Panc1 (cell line): ENCODE measurements around the gene TMEM43. TPM values are rescaled to one million over a fixed set of nuclear protein-coding genes. Genes with fewer than 3 reads are reported as not detected.
A peak's percentile ranks its signal among the peaks of the same experiment; 100 is the strongest.
"Not testable (repeated sequence)": the region's sequence is repeated elsewhere in the genome, so short reads cannot be mapped to it uniquely, and the experiment has no call there.

Source experiments
- ATAC-seq: fragments of 200-7000 bp; cut with Tn5 transposase; 2 replicates; pipeline ENCODE4 v1.9.1; 2020; ENCODE audit warnings: mild to moderate bottlenecking, moderate library complexity
- Bru-seq: library from RNA; stranded (reverse); fragments of 400-500 nt; gene quantifications from one replicate; lab custom pipeline; 2021; lab: Mats Ljungman, UMichigan
- BruChase-seq, 2 experiments: library from RNA; stranded (reverse); fragments of 400-500 nt; gene quantifications; one replicate each; lab custom pipeline; 2021; lab: Mats Ljungman, UMichigan
- BruUV-seq: library from RNA; stranded (reverse); fragments of 400-500 nt; replicated peaks from 2 replicates; lab custom pipeline; 2021; lab: Mats Ljungman, UMichigan
- CTCF ChIA-PET: fragments of 300-600 bp; sonication (Branson Sonifier 250); formaldehyde crosslinking; loops from one replicate; lab custom pipeline; 2022; ENCODE audit warnings: antibody characterized with exemption; lab: Charles Lee
- POLR2A ChIA-PET: fragments of 300-600 bp; sonication (Branson Sonifier 250); formaldehyde crosslinking; loops from one replicate; lab custom pipeline; 2022; ENCODE audit warnings: antibody characterized with exemption; lab: Charles Lee
- DNase-seq: peaks from one replicate; pipeline ENCODE4 v3.0.0-alpha.2; 2010; ENCODE audit warnings: low read depth, low spot score
- H3K27ac ChIP-seq: 2 replicates; pipeline ENCODE4 v1.5.1; 2011; ENCODE audit warnings: mild to moderate bottlenecking, low read length, inconsistent platforms
- H3K27me3 ChIP-seq: fragments of 200-500 bp; sonication (Bioruptor generic); 2 replicates; pipeline ENCODE4 v1.6.0; 2014; ENCODE audit warnings: low read length, inconsistent platforms; ENCODE audit not compliant: control insufficient read depth, insufficient read depth
- H3K36me3 ChIP-seq: fragments of 200-500 bp; sonication (Bioruptor generic); 2 replicates; pipeline ENCODE4 v1.5.1; 2014; ENCODE audit warnings: inconsistent platforms, mild to moderate bottlenecking, low read length, moderate library complexity; ENCODE audit not compliant: control insufficient read depth, insufficient read depth
- H3K4me1 ChIP-seq: 2 replicates; pipeline ENCODE4 v1.5.1; 2011; ENCODE audit warnings: inconsistent platforms, mild to moderate bottlenecking, low read length, moderate library complexity; ENCODE audit not compliant: control insufficient read depth, insufficient read depth
- H3K4me3 ChIP-seq, 2 experiments: 2 replicates each; pipeline ENCODE4 v1.5.1; 2011 to 2012; ENCODE audit warnings: low read depth in 2 of 2, low read length in 2 of 2, mild to moderate bottlenecking in 2 of 2, inconsistent platforms in 1 of 2, moderate library complexity in 1 of 2
- H3K9me3 ChIP-seq: fragments of 200-500 bp; sonication (Bioruptor generic); 2 replicates; pipeline ENCODE4 v1.5.1; 2014; ENCODE audit warnings: low read depth, mild to moderate bottlenecking, inconsistent platforms, low read length, moderate library complexity; ENCODE audit not compliant: control insufficient read depth, insufficient read depth
- POLR2AphosphoS5 ChIP-seq: IDR thresholded peaks from 2 replicates; pipeline ENCODE4 v1.6.1; 2012; ENCODE audit warnings: mild to moderate bottlenecking, low read depth, low read length, moderate library complexity
- SIN3A ChIP-seq: IDR thresholded peaks from 2 replicates; pipeline ENCODE4 v1.6.1; 2012; ENCODE audit warnings: low read depth, mild to moderate bottlenecking, low read length, moderate library complexity, borderline replicate concordance; ENCODE audit not compliant: insufficient read depth
- TCF7L2 ChIP-seq: IDR thresholded peaks from 2 replicates; pipeline ENCODE4 v1.6.1; 2011; ENCODE audit warnings: mild to moderate bottlenecking, low read depth, low read length, inconsistent platforms
- in situ Hi-C: cut with HindIII; loops from 2 replicates; pipeline ENCODE4 v1.10.0; 2016; ENCODE audit warnings: low sequenced_read_pairs, low pct_unique_long_range_greater_than_20kb
- intact Hi-C: fragments of 100-400 bp; cut with micrococcal nuclease; formaldehyde crosslinking; loops from one replicate; pipeline ENCODE4 v1.10.0; 2022; ENCODE audit not compliant: unreplicated experiment
- long read RNA-seq: library from polyadenylated mRNA; unstranded; transcript quantifications from one replicate; pipeline ENCODE4 v2.0.0, GENCODE V29; 2021; ENCODE audit not compliant: unreplicated experiment
- polyA plus RNA-seq: library from polyadenylated mRNA; unstranded; fragments of >200 nt; gene quantifications from one replicate; pipeline ENCODE4 v1.2.1, GENCODE V29; 2012; ENCODE audit warnings: missing spikeins; ENCODE audit not compliant: insufficient read length
- total RNA-seq: library from RNA; stranded (reverse); gene quantifications from one replicate; pipeline ENCODE4 v1.2.1, GENCODE V29; 2021; ENCODE audit not compliant: unreplicated experiment
- TF ChIP-seq, protein P1 (sequence below), 2 experiments: IDR thresholded peaks; 2 replicates each; pipeline ENCODE4 v1.6.1; 2011 to 2012; ENCODE audit warnings: low read depth in 2 of 2, control low read depth in 1 of 2, low read length in 1 of 2, mild to moderate bottlenecking in 1 of 2, moderate library complexity in 1 of 2; ENCODE audit not compliant: insufficient read depth in 1 of 2
- TF ChIP-seq, protein P2 (sequence below): fragments of 450-650 bp; IDR thresholded peaks from 2 replicates; pipeline ENCODE4 v1.5.1; 2017; ENCODE audit warnings: mild to moderate bottlenecking

TMEM43 gene, protein sequence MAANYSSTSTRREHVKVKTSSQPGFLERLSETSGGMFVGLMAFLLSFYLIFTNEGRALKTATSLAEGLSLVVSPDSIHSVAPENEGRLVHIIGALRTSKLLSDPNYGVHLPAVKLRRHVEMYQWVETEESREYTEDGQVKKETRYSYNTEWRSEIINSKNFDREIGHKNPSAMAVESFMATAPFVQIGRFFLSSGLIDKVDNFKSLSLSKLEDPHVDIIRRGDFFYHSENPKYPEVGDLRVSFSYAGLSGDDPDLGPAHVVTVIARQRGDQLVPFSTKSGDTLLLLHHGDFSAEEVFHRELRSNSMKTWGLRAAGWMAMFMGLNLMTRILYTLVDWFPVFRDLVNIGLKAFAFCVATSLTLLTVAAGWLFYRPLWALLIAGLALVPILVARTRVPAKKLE
- total RNA-seq (51.2 TPM), Bru-seq, nascent RNA (percentile 71 among the genes with signal in this experiment), BruChase-seq, experiment 1, labeled RNA remaining after a 2-hour chase (percentile 84 among the genes with signal in this experiment), BruChase-seq, experiment 2, labeled RNA remaining after a 6-hour chase (percentile 92 among the genes with signal in this experiment)
- 47.3 TPM for polyA plus RNA-seq
- long read RNA-seq, transcript TMEM43-201 (12 exons, 3,341 nt): major isoform, 143 of 175 reads
- long read RNA-seq, partial matches to known transcripts: 19 of 175 reads
- long read RNA-seq, other reads (novel, unspliced or antisense): 13 of 175 reads

DNA sequence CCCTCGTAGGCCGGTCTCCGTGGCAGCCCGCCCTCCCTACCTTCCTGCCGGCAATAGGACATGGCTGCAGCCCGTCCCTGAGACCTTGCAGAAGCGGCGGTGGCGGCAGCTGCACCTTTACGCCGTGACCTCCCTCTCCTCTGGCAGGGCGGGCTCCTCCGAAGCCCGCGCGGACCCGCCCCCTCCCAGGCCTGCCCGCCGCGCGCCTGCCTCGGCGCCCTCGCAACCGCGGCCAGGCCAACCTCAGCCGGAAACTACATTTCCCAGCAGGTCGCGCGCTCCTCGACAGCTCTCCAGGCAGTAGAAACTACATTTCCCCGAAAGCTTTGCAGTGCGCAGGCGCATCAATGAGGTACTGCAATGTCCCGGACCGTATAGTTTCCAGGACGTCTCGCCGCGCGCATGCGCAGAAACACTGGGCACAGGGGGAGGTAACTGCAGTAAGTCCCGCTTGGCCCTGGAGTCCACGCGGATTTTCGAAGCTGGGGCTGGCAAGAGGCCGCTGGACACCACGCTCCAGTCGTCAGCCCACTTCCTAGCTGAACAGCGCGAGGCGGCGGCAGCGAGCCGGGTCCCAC, at the start of gene TMEM43, which contains the start of gene CHCHD4:
TMEM43 (plus strand) TSS at position 438 of the 578 bp plus-strand sequence. CDS start 142 bp downstream, outside the sequence.
CHCHD4 (minus strand) TSS at position 256 of the 578 bp plus-strand sequence; CDS start at position 62, 194 bp downstream.
- no peaks in the 10 kb centered on the region for H3K9me3 ChIP-seq
- ATAC-seq (peak; percentile 93), DNase-seq (peak; percentile 93)
- POLR2A ChIA-PET: interaction anchor here (0.8 kb wide), 1 partner anchor 54 kb away, joined by 4 read pairs; the partner anchor contains the start of genes LSM3 and XPC
- intact Hi-C loops (no loop called here), in situ Hi-C loops (no loop called here)
- no TSS peak for BruUV-seq
- CTCF ChIA-PET: interaction anchor here (0.7 kb wide), 1 partner anchor 228 kb away, joined by 4 read pairs; no protein-coding TSS in a partner anchor
- peak within 1 kb of the TSS; percentile 88 for H3K27ac ChIP-seq
- peak within 1 kb of the TSS; percentile 62 to 92 for H3K4me3 ChIP-seq
- H3K27me3 ChIP-seq: no peaks in the 10 kb centered on the region
- TF ChIP-seq, protein P1, sequence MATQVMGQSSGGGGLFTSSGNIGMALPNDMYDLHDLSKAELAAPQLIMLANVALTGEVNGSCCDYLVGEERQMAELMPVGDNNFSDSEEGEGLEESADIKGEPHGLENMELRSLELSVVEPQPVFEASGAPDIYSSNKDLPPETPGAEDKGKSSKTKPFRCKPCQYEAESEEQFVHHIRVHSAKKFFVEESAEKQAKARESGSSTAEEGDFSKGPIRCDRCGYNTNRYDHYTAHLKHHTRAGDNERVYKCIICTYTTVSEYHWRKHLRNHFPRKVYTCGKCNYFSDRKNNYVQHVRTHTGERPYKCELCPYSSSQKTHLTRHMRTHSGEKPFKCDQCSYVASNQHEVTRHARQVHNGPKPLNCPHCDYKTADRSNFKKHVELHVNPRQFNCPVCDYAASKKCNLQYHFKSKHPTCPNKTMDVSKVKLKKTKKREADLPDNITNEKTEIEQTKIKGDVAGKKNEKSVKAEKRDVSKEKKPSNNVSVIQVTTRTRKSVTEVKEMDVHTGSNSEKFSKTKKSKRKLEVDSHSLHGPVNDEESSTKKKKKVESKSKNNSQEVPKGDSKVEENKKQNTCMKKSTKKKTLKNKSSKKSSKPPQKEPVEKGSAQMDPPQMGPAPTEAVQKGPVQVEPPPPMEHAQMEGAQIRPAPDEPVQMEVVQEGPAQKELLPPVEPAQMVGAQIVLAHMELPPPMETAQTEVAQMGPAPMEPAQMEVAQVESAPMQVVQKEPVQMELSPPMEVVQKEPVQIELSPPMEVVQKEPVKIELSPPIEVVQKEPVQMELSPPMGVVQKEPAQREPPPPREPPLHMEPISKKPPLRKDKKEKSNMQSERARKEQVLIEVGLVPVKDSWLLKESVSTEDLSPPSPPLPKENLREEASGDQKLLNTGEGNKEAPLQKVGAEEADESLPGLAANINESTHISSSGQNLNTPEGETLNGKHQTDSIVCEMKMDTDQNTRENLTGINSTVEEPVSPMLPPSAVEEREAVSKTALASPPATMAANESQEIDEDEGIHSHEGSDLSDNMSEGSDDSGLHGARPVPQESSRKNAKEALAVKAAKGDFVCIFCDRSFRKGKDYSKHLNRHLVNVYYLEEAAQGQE (IDR thresholded peaks at IDR 0.05; ENCODE audit: insufficient read depth in 1 of 2, low read depth in 2 of 2, low read length in 1 of 2): peak in 1 of 2 experiments; percentile 71; a peak in 1 of 4 replicates
- TF ChIP-seq SIN3A: no peak
- no peak for TF ChIP-seq TCF7L2
- 0 out of 2 replicates have a peak, but pooled peaks have one; percentile 45 for TF ChIP-seq POLR2AphosphoS5
- H3K4me1 ChIP-seq: peaks cover 15% of the 10 kb centered on the region
- peaks cover 7% of the 10 kb centered on the region for H3K36me3 ChIP-seq

DNA sequence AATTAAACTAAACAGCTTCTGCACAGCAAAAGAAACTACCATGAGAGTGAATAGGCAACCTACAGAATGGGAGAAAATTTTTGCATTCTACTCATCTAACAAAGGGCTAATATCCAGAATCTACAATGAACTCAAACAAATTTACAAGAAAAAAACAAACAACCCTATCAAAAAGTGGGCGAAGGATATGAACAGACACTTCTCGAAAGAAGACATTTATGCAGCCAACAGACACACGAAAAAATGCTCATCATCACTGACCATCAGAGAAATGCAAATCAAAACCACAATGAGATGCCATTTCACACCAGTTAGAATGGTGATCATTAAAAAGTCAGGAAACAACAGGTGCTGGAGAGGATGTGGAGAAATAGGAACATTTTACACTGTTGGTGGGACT, 49.6 kb upstream of the TMEM43 start:
- H3K9me3 ChIP-seq, POLR2A ChIA-PET, BruUV-seq, H3K27ac ChIP-seq, H3K27me3 ChIP-seq, CTCF ChIA-PET, ATAC-seq, H3K36me3 ChIP-seq, intact Hi-C loops, in situ Hi-C loops, DNase-seq, H3K4me1 ChIP-seq, H3K4me3 ChIP-seq: not testable (repeated sequence)

DNA sequence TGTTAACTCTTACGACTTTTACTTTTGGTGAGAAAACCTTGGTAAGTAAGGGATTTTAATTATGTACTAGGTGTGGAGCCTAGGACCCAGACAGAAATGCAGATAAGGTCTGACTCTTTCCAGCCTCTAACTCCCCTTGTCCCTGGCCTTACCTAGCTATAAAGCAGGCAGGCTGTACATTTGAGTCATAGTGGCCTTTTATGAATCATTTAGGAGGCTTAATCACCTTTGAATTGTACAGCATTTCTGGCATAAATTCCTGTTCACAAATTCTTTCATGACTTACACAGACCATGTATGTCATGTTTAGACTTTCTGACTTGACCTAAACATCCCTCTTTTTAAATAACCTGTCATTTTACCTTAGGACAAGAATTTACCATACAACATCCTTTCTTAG, 47.5 kb upstream of the TMEM43 start:
- H3K4me1 ChIP-seq: no peaks in the 10 kb centered on the region
- BruUV-seq: no TSS peak
- no peaks in the 10 kb centered on the region for H3K9me3 ChIP-seq
- in situ Hi-C loops: no loop called here
- intact Hi-C loops: no loop called here
- no peak for DNase-seq
- TF ChIP-seq, protein P1 (IDR thresholded peaks at IDR 0.05; ENCODE audit: insufficient read depth in 1 of 2, low read depth in 2 of 2, low read length in 1 of 2): no peak
- no peak for TF ChIP-seq TCF7L2
- no peak for TF ChIP-seq POLR2AphosphoS5
- TF ChIP-seq, protein P2, sequence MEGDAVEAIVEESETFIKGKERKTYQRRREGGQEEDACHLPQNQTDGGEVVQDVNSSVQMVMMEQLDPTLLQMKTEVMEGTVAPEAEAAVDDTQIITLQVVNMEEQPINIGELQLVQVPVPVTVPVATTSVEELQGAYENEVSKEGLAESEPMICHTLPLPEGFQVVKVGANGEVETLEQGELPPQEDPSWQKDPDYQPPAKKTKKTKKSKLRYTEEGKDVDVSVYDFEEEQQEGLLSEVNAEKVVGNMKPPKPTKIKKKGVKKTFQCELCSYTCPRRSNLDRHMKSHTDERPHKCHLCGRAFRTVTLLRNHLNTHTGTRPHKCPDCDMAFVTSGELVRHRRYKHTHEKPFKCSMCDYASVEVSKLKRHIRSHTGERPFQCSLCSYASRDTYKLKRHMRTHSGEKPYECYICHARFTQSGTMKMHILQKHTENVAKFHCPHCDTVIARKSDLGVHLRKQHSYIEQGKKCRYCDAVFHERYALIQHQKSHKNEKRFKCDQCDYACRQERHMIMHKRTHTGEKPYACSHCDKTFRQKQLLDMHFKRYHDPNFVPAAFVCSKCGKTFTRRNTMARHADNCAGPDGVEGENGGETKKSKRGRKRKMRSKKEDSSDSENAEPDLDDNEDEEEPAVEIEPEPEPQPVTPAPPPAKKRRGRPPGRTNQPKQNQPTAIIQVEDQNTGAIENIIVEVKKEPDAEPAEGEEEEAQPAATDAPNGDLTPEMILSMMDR: no peak
- no peak for TF ChIP-seq SIN3A
- CTCF ChIA-PET: no interaction called here
- H3K27ac ChIP-seq: no peak overlapping the region
- ATAC-seq: no peak
- H3K4me3 ChIP-seq: no peak overlapping the region
- POLR2A ChIA-PET: no interaction called here
- no peaks in the 10 kb centered on the region for H3K36me3 ChIP-seq
- no peaks in the 10 kb centered on the region for H3K27me3 ChIP-seq
